OCI-LY7 (cell line): ENCODE measurements around the gene IGFALS. TPM values are rescaled to one million over a fixed set of nuclear protein-coding genes. Genes with fewer than 3 reads are reported as not detected.

Experiments
- BruUV-seq: library from RNA; stranded (reverse); fragments of 400-500 nt; replicated peaks from 2 replicates; lab custom pipeline; 2021; lab: Mats Ljungman, UMichigan
- CTCF ChIA-PET: fragments of 300-600 bp; sonication (Branson Sonifier 250); formaldehyde crosslinking; loops from one replicate; lab custom pipeline; 2022; ENCODE audit warnings: antibody characterized with exemption; ENCODE audit not compliant: unreplicated experiment; lab: Charles Lee
- POLR2A ChIA-PET: fragments of 300-600 bp; sonication (Branson Sonifier 250); formaldehyde crosslinking; loops from one replicate; lab custom pipeline; 2022; ENCODE audit warnings: antibody characterized with exemption; lab: Charles Lee
- DNase-seq: peaks from one replicate; pipeline ENCODE4 v3.0.0-alpha.2; 2015; ENCODE audit warnings: low spot score
- H2AFZ ChIP-seq: fragments of 200-600 bp; sonication (generic), shearing (Covaris generic); 2 replicates; pipeline ENCODE4 v1.6.1; 2014; ENCODE audit warnings: mild to moderate bottlenecking, antibody characterized with exemption, low read length, moderate library complexity
- H3K27ac ChIP-seq: fragments of 200-600 bp; sonication (generic); 2 replicates; pipeline ENCODE4 v1.5.1; 2014; ENCODE audit warnings: mixed run types, low read depth, mild to moderate bottlenecking, moderate library complexity, low read length, inconsistent platforms; ENCODE audit not compliant: poor library complexity, severe bottlenecking
- H3K36me3 ChIP-seq: fragments of 200-600 bp; sonication (generic); 2 replicates; pipeline ENCODE4 v1.6.1; 2014; ENCODE audit warnings: mild to moderate bottlenecking, antibody characterized with exemption, low read length, moderate library complexity, mixed read lengths; ENCODE audit not compliant: insufficient read depth
- H3K4me1 ChIP-seq: fragments of 200-600 bp; sonication (generic); 2 replicates; pipeline ENCODE4 v1.5.1; 2014; ENCODE audit warnings: mild to moderate bottlenecking, low read length; ENCODE audit not compliant: insufficient read depth, poor library complexity, severe bottlenecking
- H3K4me2 ChIP-seq: fragments of 200-600 bp; sonication (generic); 2 replicates; pipeline ENCODE4 v1.6.1; 2014; ENCODE audit warnings: mild to moderate bottlenecking, low read length
- H3K4me3 ChIP-seq: fragments of 200-600 bp; sonication (generic); 2 replicates; pipeline ENCODE4 v1.5.1; 2014; ENCODE audit warnings: mild to moderate bottlenecking, low read depth, low read length; ENCODE audit not compliant: poor library complexity, severe bottlenecking
- H3K79me2 ChIP-seq: fragments of 200-600 bp; sonication (generic); 2 replicates; pipeline ENCODE4 v1.6.1; 2016; ENCODE audit warnings: low read depth, mild to moderate bottlenecking, low read length, moderate library complexity, mixed read lengths; ENCODE audit not compliant: insufficient read depth
- H3K9me2 ChIP-seq: fragments of 200-600 bp; sonication (generic); 2 replicates; pipeline ENCODE4 v1.6.1; 2016; ENCODE audit warnings: mild to moderate bottlenecking, low read length, mixed read lengths; ENCODE audit not compliant: insufficient read depth
- H3K9me3 ChIP-seq: fragments of 200-600 bp; sonication (generic); 2 replicates; pipeline ENCODE4 v1.6.1; 2014; ENCODE audit warnings: mild to moderate bottlenecking, mixed run types, low read length, mixed read lengths
- H4K20me1 ChIP-seq: fragments of 200-600 bp; sonication (generic); 2 replicates; pipeline ENCODE4 v1.6.1; 2014; ENCODE audit warnings: mild to moderate bottlenecking, antibody characterized with exemption, low read length, moderate library complexity, mixed read lengths; ENCODE audit not compliant: insufficient read depth
- CTCF ChIP-seq: fragments of 200-600 bp; sonication (generic); conservative IDR thresholded peaks from 2 replicates; pipeline ENCODE4 v1.5.1; 2014; ENCODE audit warnings: mild to moderate bottlenecking, antibody characterized with exemption, low read length, moderate library complexity, mixed read lengths
- EZH2phosphoT487 ChIP-seq: fragments of 200-600 bp; sonication (generic); IDR thresholded peaks from 2 replicates; pipeline ENCODE4 v1.6.1; 2018; ENCODE audit warnings: low read depth, borderline replicate concordance, mild to moderate bottlenecking, mixed run types, antibody characterized with exemption, low read length, moderate library complexity, mixed read lengths
- intact Hi-C: fragments of 100-400 bp; cut with micrococcal nuclease; formaldehyde crosslinking; loops from one replicate; pipeline ENCODE4 v1.10.0; 2022; ENCODE audit not compliant: unreplicated experiment
- total RNA-seq, 2 experiments: library from RNA; depleted of rRNA in 1 of 2; stranded (reverse); fragments of >200 nt in 1 of 2; shearing (Covaris generic) in 1 of 2; gene quantifications; 2 replicates each; pipeline ENCODE4 v1.2.3, GENCODE V29; 2014 to 2022

The IGFALS gene
- total RNA-seq, 2 experiments from 2014 or later = 0.13 TPM; not detected in 1

- POLR2A ChIA-PET = interaction anchor here (0.7 kb wide), 1 partner anchor 35 kb away, joined by 3 read pairs; no protein-coding TSS in a partner anchor
- no TSS peak for BruUV-seq
- Histone ChIP-seq H3K4me2 (no peak overlapping the region), H3K4me3 (no peak overlapping the region), H3K27ac (no peak overlapping the region), H2AFZ (no peak overlapping the region), H3K9me2 (no peaks in the 10 kb centered on the region), H3K9me3 (0 out of 2 replicates have a peak, but pooled peaks cover 23% of the 10 kb centered on the region), H4K20me1 (no peaks in the 10 kb centered on the region), H3K79me2 (no peaks in the 10 kb centered on the region), H3K4me1 (no peaks in the 10 kb centered on the region), H3K36me3 (peaks cover 4% of the 10 kb centered on the region; the same call in 1 of the 2 replicates)
- no peak for DNase-seq
- CTCF ChIA-PET = no interaction called here
- no peak for TF ChIP-seq EZH2phosphoT487
- no peak for TF ChIP-seq CTCF
- intact Hi-C loops = no loop called here
These were observed 1.6 kb upstream of the IGFALS start for GRCh38 chr16:1794908-1795666.

GRCh38 chr16:1794221-1794871 lies 841 bp upstream of the IGFALS start:
- no peak for TF ChIP-seq EZH2phosphoT487
- no peak for TF ChIP-seq CTCF
- H3K4me3 ChIP-seq = no peak overlapping the region
- no peaks in the 10 kb centered on the region for H3K4me1 ChIP-seq
- no peak overlapping the region for H3K27ac ChIP-seq
- H3K79me2 ChIP-seq = no peaks in the 10 kb centered on the region
- BruUV-seq = no TSS peak
- ChIA-PET CTCF (no interaction called here), POLR2A (no interaction called here)
- H3K36me3 ChIP-seq = peaks cover 10% of the 10 kb centered on the region
- no peak overlapping the region for H3K4me2 ChIP-seq
- intact Hi-C loops = no loop called here
- no peak overlapping the region for H2AFZ ChIP-seq
- no peak for DNase-seq
- H3K9me2 ChIP-seq = no peaks in the 10 kb centered on the region
- no peaks in the 10 kb centered on the region for H4K20me1 ChIP-seq
- H3K9me3 ChIP-seq = 0 out of 2 replicates have a peak, but pooled peaks cover 19% of the 10 kb centered on the region
